OCI-LY7 (cell line): ENCODE data around the gene SETBP1.

Experiments used
- EZH2phosphoT487 ChIP-seq: fragments of 200-600 bp; sonication (generic); IDR thresholded peaks from 2 replicates; pipeline ENCODE4 v1.6.1; 2018; ENCODE audit warnings: low read depth, borderline replicate concordance, mild to moderate bottlenecking, mixed run types, antibody characterized with exemption, low read length, moderate library complexity, mixed read lengths
- TF ChIP-seq, protein P1 (sequence below): fragments of 200-600 bp; sonication (generic); conservative IDR thresholded peaks from 2 replicates; pipeline ENCODE4 v1.5.1; 2014; ENCODE audit warnings: mild to moderate bottlenecking, antibody characterized with exemption, low read length, moderate library complexity, mixed read lengths

DNA sequence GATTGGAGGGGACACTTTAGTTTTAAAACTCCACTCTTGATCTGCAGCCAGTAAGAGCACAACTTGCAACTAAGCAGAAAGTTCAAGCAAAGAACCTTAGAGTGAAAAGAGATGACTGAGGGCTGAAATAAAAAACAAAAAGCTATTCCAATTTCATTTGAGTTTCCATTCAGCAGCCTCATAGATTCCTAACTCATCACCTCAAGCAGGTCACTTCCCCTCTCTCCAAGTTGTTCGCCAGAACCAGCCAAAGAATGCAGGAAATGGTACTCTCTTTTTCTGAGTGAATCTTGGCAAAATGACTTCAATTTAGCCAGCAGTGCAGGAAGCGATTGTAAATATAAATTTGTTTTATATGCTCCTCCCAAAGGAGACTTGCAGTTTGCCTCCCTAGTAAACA is 213.3 kb downstream of the SETBP1 start:
- TF ChIP-seq, protein P1, sequence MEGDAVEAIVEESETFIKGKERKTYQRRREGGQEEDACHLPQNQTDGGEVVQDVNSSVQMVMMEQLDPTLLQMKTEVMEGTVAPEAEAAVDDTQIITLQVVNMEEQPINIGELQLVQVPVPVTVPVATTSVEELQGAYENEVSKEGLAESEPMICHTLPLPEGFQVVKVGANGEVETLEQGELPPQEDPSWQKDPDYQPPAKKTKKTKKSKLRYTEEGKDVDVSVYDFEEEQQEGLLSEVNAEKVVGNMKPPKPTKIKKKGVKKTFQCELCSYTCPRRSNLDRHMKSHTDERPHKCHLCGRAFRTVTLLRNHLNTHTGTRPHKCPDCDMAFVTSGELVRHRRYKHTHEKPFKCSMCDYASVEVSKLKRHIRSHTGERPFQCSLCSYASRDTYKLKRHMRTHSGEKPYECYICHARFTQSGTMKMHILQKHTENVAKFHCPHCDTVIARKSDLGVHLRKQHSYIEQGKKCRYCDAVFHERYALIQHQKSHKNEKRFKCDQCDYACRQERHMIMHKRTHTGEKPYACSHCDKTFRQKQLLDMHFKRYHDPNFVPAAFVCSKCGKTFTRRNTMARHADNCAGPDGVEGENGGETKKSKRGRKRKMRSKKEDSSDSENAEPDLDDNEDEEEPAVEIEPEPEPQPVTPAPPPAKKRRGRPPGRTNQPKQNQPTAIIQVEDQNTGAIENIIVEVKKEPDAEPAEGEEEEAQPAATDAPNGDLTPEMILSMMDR: no peak
- TF ChIP-seq EZH2phosphoT487: no peak
